ENCODE data around the gene PPP1R9B.

The PPP1R9B gene

DNA sequence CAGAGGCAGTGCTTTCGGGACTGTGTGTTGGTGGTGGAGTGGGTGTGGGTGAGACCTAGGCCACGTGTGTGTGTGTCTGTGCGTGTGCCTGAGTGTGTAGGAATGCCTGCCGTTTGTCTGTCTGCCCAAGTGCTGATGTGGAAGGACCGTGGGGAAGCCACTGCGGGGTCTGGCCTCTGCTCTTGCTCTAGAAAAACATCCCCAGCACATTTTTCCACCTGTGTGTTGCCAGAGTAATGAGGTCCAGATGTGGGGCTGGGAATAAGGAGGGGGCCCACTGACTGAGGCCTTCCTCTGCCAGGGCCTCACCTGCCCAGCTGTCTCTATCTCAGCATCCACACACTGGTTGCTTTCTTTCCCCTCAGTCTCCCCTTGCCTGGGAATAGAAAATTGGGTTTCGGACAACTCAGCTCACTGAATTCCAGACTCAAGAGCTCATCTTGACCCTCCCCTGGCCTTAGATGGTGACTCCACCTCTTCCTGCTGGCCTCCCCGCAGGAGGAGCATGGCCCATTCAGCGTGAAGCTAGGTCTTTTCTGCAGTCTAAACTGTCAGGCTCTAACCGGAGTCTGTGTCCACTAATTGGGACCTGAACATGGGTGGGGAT is 23.0 kb upstream of the PPP1R9B start:
- DNase-seq (ENCODE audit: low spot score): no peak

DNA sequence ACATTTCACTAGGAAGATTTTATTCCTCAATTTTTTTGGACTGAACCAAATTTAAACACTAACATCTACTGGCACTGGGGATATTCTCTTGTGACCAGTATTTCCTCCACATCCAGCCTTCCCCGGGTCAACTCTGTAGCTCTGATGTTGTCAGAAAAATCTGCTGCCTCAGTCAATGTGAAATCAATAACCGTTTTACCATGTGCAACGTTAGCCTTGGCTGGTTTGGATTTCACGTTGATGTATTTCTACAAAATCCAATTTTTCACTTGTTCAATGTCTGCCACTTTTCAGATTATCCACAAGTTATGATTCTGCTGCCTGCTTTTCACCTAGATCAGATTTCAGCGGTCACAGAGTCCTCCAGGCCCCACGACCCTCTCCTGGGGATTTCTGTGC is 22.5 kb upstream of the PPP1R9B start:
- no peak for DNase-seq (ENCODE audit: low spot score)

DNA sequence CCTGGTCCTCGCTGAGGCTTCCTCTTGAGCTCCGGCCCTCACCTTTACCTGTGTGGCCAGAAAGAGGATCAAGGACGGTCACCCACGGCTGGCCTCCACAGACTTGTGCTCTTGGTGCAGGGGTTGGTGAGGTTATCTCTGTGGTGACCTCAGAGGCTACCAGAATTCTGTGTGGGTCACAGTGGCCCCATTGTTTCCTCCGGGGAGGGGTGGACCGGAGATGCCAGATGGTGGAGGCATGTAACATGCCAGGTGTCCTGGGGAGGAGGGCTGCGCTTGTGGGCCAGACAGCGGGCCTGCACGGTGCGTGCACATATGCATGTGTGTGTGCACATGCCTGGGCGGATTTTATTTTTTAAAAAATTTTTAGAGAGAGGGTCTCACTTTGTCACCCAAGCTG is 21.7 kb upstream of the PPP1R9B start:
- DNase-seq (ENCODE audit: low spot score): no peak

DNA sequence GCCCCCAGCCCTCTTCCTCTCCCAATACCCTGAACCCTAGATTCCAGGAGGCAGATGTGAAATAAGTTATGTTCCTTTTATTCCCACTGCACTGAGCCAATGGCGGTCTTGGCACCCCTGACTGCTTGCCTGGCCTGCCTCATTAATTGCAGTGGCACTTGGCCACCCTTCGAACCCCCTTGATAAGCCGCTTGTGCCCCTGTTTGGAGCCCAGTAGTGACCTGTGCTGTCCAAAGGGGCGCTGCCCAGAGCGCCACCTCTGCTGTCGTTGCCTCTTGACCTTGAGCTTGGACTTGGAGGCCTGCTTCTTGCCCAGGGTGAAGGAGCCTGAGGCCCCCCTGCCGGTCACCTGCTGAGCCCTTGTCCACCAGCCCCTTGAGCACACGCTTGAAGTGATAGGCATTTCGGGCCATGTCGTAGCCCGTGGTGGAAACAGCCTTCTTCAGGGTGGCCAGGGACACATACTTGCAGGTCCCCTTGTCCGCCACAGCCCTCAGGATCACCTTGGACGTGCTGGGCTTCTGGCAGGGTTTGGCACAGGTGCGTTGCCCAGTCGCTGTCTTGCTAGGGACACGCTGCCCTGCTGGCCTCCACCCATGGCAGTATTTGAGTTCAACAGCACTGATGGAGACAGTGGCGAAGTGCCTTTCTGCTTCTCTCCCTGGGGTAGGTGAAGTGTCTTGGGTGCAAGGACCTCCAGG is 21.0 kb upstream of the PPP1R9B start:
- DNase-seq (ENCODE audit: low spot score): no peak

DNA sequence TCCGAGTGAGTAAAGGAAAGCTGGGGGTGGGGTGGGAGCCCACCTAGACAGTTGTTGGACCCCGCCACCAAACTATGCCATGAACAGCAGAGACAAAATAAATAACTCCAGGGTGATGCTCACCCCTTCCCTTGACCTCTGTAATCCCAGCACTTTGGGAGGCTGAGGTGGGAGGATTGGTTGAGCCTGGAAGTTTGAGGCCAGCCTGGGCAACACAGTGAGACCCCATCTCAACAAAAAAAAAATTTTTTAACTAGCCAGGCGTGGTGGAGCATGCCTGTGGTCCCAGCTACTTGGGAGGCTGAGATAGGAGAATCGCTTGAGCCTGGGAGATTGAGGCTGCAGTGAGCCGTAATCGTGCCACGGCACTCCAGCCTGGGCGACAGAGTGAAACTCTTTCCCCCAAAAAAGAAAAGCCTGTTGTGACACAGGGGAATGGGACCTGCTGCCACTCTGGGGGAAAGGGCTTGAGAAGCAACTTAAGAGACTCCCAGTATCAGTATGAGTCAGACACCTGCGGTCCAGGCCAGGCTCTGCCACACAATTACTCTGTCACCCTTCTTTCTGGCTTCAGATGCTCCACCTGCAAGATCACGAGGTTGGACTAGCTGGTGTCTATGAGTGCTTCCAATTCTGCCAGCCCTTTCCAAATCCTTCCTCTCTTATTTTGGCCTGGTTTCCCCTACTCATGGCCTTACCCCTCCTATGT is 20.3 kb upstream of the PPP1R9B start:
- no peak for DNase-seq (ENCODE audit: low spot score)

DNA sequence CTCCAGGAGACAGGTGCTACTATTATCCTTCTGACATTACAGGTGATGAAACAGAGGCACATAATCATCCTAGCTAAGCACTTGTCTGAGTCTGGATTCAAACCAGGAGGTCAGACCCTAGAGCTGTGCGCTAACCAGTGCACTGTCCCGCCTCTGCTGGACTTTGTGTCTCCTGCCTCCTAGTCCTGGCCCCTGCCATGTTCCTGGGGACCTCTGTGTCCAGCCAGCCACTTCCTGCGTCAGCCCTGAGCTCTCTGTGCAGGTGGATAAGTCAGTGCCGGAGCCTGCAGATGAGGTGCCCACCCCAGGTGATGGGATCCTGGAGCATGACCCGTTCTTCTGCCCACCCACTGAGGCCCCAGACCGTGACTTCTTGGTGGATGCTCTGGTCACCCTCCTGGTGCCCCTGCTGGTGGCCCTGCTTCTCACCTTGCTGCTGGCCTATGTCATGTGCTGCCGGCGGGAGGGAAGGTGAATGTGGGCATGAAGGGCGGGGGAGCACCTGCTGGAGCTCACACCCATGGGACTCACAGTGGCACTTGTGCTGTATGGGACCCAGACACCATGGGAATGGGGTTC is 19.5 kb upstream of the PPP1R9B start:
- no peak for DNase-seq (ENCODE audit: low spot score)

DNA sequence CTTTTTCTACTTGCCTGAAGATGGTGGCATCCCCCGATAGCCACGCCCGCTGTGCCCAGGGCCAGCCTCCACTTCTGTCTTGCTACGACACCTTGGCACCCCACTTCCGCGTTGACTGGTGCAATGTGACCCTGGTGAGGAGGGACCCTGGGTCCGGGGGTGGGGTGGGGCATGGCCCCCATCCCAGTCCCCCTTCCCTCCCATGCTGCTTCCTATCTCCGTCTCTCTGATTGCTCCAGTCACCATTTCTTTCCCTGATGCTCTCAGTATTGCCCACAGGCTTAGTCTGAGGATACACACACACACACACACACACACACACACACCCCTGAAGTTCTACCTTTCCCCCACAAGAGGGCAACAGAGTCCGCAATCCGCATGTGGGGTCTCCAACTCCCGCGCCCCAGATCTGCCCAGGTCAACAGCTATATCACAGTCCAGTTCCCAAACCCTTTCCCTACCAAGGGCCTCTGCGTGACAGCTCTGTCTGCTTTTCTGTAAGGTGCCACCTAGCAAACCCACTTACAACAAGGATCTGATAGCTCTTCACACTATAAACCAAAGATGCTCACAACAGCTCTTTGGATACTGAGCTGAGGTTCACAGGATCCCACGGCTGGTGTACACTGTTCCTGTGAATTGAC is 18.8 kb upstream of the PPP1R9B start:
- DNase-seq (ENCODE audit: low spot score): peak; percentile 63

DNA sequence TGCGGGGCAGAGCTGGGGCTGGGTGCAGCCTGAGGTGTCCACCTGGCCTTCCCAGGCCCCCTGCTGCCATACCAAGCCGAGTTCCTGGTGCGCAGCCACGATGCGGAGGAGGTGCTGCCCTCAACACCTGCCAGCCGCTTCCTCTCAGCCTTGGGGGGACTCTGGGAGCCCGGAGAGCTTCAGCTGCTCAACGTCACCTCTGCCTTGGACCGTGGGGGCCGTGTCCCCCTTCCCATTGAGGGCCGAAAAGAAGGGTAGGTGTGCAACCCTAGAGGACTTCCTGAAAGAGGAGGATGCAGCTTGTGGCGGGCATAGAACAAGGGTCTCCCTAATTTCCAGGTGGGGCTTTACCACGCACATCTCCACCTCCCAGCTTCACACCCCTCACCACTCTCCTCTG is 17.8 kb upstream of the PPP1R9B start:
- no peak for DNase-seq (ENCODE audit: low spot score)

DNA sequence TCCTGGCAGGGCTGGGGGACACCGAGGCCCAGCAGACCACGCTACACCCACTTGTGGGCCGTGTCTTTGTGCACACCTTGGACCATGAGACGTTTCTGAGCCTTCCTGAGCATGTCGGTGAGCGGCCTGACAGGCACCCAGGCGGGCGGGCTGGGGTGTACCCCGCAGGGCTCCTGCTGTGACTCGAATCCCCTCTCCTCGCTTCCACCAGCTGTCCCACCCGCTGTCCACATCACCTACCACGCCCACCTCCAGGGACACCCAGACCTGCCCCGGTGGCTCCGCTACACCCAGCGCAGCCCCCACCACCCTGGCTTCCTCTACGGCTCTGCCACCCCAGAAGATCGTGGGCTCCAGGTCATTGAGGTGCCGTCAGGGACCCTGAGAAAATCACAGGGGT is 16.9 kb upstream of the PPP1R9B start:
- DNase-seq (ENCODE audit: low spot score): no peak

DNA sequence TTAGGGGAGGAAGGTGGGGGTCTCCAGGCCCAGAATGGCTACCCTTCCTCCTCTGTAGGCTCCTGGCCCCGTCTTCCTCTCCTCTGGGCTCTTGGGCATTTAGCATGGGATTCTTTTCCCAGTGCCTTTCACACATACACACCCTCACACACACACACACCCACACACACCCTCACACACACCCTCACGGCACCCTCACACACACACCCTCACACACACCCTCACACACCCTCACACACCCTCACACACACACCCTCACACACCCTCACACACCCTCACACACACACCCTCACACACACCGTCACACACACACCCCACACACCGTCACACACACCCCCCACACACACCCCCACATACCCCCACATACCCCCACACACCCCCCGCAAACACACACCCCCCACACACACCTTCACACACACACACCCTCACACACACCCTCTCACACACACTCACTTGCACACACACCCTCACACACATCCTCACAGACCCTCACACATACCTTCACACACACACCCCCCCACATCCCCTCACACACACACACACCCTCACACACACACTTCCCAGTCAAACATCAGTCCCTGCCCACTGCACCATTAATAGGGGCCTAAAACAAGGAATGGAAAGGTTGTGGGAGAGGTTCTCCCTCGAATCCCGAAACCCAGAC is 16.2 kb upstream of the PPP1R9B start:
- DNase-seq (ENCODE audit: low spot score): no peak

DNA sequence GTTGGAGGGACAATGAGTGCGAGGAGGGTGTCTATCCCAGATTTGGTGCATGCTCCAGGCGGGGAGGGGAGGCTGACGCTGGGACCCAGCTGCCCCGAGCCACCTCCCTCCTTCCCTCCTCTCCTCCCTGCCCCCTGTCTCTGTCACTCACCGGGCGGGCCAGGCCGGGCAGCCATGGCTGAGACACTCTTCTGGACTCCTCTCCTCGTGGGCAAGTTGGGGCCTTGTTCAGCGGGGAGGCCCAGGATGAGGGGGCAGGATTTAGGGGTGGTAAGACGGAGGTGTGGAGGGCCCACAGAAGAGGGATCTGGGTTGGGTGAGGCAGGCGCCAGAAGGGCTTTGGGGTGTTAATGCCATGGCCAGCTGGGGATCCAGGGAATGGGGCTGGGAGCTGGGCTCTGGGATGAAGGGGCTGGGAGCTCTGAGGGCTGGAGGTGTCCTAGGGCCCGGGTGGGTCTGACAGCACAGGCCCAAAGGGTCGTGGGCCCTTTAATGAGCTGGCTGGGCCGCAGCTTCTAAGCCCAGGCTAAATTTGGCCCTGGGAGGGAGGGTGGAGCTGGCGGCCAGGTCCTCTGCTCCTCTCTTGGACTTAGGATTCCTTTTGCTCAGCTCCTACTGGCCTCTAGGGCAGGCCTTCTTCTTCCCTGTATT is 15.5 kb upstream of the PPP1R9B start, which contains the start of gene SGCA:
Gene SGCA, plus strand, starts transcription at position 139 of the 651 bp plus-strand sequence. Its CDS starts 36 bp downstream, at position 175.
- DNase-seq (ENCODE audit: low spot score): no peak

DNA sequence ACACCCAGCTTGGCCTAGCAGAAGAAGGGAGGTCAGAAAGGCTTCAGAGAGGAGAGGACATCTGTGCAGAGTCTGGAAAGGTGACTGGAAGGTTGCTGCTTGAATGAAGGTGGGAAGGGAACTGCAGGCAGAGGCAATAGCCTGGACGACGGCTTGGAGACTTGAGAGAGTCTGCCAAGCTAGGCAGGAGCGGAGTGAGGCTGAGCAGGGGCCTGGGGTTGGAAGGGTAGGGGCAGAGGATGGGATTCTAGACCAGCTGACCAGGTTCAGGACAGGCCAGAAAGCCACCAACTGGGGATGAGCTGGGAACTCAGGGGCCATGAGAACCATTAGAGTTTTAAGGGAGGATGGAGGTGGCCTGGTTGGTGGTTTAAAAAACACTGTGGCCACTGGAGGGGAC is 15.0 kb upstream of the PPP1R9B start:
- no peak for DNase-seq (ENCODE audit: low spot score)

DNA sequence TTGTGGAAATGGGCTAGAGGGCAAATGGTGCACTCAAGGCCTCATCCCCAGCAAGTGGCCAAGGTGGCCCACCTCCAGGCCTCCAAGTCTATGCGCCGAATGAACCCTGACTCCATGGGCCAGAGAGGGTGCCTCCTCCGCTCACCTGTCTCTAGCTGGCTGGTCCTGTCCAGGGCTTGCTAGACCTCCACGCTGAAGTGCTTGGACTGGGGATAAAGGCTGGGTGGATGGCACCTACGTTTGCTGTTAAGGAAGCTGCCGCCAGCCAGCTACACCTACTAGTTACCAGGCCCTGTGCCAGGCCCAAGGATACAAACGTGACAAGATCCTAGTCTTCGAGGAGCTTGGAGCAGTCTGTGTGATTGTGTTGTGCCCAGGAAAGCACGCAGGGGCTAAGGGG is 14.6 kb upstream of the PPP1R9B start:
- DNase-seq (ENCODE audit: low spot score): no peak

DNA sequence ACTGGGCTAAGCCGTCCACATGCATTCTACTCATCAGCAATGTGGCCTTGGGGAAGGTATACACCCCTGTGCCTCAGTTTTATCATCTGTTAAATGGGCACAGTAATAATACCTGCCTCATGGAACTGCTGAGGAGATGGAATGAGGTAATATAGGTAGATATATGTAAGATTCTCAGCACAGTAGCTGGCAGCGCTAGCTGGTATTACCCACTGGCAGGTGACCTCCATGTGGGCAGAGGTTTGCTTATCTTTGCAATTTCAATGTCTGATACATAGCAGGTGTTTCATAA is 14.2 kb upstream of the PPP1R9B start:
- DNase-seq (ENCODE audit: low spot score): no peak

DNA sequence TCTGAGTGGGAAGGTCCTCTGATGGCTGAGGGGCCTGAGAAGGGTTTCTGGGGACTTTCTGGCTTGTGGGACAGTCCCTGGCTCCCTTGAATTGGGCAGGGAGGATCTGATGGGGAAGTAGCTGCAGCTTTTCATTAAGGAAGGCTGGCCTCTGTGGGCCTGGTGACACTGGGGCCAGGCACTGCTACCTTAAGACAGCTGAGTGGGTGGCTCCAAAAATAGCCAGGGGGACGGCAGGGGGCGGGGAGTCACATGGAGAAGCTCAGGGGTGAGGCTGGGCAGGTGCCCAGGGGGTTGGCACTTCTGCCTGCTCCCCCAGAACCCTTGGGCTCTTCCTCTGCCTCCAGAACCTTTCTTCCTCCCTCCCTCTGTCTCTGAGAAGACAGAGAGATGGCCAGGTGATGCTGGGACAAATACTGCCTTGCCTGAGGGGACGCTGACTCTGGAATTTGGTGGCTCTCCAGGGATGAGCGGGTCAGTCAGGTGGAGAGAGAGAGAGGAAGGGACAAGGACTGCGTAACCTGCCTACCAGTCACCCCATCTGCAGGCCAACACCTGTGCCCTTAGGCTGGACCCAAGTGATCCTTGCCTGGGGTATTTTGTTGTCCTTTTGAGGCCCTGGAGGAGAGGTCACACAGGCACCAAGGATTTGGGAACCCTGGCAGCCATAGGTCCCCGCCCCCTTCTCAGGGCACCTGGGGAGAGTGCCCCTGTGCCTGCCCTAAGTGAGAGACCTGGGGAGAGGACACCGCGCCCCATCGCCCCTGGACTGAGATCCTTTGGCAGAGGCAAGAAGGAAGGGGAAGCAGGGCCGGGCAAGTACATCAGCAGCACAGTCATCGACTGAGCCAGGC is 13.6 kb upstream of the PPP1R9B start:
- DNase-seq (ENCODE audit: low spot score): no peak

DNA sequence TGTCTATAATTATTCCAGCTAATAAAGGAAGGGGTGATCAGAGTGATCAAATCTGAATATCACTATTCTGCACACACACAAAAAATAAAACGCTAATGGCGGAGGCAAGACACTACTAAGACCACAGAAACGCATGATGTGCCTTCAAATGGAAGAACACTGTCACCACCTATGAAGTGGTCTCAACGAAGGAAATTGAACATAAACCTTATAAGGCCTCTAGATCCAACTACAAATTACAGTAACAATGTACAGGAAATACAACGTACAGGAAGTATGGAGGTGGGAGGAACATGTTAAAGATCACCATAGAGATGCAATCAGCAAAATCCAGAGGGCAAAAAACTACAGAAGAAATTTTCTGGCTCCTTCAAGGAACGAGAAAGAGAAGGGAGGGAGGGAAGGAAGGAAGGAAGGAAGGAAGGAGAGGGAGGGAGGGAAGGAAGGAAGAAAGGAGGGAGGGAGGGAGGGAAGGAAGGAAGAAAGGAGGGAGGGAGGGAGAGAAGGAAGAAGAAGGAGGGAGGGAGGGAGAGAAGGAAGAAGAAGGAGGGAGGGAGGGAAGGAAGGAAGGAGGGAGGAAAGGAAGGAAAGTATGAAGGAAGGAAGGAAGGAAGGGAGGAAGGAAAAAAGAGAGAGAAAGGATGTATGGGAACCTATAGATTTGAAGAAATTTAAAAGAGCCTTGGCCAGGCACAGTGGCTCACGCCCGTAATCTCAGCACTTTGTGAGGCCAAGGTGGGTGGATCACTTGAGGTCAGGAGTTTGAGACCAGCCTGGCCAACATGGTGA is 12.2 kb upstream of the PPP1R9B start:
- no peak for DNase-seq (ENCODE audit: low spot score)

DNA sequence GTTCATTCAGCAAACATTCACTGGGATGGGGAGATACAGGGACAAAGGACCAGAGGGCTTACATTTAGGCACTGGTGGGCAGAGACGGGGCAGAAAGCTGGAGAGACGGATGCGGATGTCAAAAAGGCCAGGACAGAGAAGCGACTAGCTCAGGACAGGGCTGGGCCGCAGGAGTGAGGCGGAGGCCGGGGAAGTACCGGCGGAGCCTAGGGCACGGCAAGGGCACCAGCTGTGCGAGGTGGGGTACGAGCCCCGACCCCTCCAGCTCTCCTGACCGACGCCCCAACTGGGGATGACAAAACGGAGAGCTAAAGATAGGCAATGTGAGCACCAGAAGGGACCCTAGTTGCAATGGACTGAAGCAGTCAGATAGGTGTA is 11.4 kb upstream of the PPP1R9B start:
- DNase-seq (ENCODE audit: low spot score): no peak

DNA sequence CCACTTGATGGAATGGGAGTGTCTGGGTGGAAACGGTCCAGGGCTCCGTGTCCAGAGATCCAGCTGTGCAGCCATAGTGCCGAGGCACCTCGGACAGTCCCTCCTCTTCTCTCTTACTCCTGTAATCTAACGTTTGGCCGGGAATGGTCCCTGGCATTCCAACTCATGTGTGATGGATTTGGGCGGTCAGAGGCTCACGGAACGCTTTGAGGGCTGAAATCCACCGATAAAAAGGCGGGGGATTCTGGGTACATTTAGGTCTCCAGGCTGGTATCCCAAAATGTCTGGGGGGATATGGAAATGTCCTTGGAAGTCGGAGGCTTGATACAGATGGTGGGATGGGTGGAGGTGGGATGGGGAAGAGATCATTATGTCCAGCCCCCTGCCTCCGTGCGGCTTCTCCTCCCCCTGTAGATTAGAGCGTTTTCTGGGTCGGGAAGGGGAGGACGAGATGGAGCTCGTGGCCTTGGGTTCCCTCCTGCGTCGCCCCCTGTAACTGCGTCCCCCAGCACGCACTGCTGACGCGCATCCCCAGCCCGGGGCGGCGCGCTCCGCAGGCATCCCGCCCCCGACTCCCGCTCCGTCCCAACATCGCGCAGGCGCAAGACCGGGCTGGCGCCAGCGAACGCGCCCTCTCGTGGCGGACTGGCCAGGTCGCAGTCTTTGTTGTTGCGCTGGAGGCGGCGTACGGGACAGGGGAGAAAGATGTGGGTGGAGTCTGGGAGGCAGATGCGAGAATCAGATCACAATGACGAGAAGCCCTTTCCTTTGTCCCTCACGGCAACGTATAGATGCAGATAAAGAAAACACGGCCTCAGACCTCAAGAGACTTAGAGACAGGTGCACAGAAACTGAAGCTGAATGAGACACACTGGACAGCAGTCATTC is 10.8 kb upstream of the PPP1R9B start:
- DNase-seq (ENCODE audit: low spot score): peak; percentile 93

DNA sequence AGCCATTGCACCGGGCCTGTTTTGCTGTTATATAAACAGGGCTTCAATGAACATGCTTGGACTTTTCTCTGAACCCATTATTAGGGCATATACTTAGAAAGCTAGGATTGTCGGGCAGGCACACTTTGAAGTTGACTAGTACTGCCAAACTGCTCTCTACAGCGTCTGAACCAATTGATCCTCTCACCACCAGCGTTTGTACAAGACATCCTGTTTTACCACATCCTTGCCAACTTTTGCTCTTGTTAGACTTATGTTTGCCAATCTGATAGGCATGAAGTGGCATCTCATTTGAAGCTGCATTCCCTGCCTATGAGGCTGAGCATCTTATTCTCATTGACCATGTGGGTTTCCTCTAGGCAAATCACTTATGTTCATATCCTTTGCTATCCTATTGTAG is 7.4 kb upstream of the PPP1R9B start:
- DNase-seq (ENCODE audit: low spot score): peak; percentile 51

All from CD4-positive, alpha-beta T cell treated with Interleukin-6 at 100 ng/mL for 8 hours (primary cell).